NCI-H1092 treated with DMSO at 0.1 percent for 48 hours (cell line): ENCODE data around the gene HOXA6.

Source experiments
- DNase-seq: peaks from one replicate; lab custom pipeline; 2025; lab: John Stamatoyannopoulos, UW

The HOXA6 gene

GRCh38 chr7:27108390-27109127 lies 39.0 kb downstream of the HOXA6 start:
- no peak for DNase-seq

- DNase-seq, result no peak
Observed at GRCh38 chr7:27107391-27108381, 39.9 kb downstream of the HOXA6 start.

DNA sequence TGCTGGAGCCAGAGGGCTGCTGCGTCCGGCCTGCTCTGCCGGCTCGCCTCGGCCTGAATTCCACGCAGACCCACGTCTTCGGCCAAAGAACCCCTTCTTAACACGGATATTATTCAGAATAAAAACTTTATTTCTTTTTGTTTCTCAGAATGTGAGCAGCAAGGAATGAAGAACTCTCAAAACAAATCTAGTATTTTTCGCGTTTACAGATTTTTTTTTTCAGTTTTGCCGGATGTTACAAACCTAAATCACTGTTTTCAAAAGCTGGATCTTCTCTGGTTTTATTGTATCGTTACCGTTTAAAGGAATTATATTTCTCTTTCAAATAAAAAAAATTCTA lies 40.7 kb downstream of the HOXA6 start:
- no peak for DNase-seq

DNA sequence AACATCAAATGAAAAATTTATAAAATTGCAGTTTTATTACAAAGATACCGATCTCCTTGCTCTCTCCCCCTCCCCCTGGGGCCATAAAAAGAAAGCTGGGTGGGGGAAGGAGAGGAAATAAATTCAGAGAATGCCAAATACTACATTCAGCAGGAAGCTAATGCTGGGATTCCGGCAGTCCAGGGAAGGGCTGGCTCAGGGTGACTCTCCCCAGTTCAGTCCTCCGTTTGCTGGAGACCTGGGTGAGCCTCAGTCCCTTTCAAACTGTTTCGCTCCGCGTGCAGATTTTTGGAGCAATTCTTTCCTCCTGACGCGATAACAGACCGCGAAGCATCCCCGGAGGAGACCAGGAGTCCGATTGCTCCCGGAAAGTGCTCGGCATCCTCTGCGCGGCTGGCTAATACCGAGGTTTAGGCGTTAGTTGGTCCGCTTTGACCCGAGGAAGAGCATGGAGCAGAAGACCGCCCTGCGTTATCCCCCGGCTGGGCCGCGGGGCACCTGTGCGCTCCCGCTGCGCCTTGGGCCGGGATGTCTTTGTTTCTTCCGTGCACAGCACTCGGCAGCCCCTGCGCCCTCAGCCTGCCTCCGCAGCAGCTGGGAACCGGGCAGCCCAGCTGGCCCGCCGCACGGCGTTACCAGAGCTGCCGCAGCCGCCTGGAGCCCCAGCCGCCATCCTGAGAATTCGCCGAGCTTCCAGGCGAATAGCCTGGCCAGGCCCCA lies 41.2 kb downstream of the HOXA6 start:
- DNase-seq, result no peak

GRCh38 chr7:27105301-27106031 lies 42.1 kb downstream of the HOXA6 start:
- no peak for DNase-seq

- no peak for DNase-seq
Observed at GRCh38 chr7:27104341-27105058, 43.1 kb downstream of the HOXA6 start.

DNA sequence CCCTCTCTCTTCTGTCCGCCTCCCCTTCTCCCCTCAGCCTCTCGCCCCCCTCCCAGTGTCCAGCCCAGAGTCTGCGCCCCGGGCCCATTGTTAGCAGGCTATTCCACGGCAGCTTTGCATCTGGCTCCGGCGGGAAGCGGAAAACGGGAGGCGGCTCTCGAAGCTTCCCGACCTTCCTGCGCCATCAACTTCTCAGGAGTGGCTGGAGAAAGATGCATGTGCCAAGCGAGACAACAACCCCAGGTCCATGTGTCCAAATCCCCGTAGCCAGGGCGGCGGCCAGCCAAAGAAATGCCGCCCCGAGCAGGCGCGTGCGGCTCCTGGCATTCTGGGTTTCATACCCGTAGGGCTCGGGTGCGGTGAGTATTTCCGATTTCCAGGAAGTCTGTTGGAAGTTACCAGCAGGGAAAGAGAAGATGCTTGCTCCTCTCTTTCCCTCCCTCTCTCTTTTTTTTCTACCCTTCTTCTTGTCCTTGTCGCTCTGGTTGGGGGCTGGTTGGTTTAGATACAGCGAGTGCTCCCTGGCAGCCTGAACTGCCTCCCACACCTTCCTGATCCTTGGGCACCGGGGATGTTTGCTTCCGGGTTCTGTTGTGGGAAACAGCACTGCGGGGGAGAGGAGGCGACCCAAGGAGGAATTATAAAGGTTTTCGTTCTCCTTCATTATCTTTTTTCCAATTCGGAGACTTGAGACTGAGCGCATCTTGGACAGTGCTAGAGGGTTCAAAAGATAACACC lies 43.9 kb downstream of the HOXA6 start:
- DNase-seq, result no peak

DNA sequence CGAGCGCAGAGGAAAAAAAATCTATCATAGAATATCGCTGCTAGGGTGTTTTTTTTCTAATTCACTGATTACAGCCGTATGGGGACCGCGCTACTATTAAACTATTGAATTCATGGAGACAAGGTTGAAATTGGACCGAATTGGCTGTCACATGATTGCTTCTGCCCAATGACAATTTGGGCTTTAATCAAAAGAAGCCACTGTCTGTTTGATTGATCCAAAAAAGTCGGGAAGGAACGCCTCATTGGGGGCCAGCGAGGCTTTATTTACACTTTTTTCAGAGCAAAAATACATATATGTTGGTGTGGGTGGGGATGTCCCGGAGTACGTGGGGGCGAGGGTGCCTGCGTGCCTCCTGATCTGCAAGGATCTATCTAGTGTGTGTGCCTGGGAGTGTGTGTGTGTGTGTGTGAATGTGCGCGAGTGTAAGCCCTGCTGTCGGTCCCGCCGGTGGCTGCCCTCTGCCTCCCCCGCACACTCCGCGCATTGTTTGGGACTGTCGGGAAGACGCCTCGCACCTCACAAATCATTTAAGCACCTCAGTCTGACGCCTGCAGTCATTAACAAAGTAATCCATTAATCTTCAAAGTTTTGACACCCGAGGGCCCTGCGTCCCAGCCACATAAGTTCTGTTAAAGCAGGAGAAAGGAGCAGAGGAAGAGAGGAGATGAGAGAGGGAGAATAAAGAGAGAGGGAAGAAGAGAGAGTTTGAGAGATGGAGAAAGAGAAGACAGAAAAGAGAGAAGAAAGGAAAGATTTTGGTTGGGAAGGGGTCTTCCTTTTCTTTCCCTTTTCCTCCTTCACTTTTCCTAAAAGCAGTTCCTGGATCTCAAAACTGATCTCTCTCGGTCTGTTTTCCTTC lies 44.8 kb downstream of the HOXA6 start, which contains the start of gene HOXA2:
Gene HOXA2 (minus strand): TSS at position 103 of the 862 bp plus-strand sequence. CDS start 183 bp downstream, outside the sequence.
- no peak for DNase-seq

DNA sequence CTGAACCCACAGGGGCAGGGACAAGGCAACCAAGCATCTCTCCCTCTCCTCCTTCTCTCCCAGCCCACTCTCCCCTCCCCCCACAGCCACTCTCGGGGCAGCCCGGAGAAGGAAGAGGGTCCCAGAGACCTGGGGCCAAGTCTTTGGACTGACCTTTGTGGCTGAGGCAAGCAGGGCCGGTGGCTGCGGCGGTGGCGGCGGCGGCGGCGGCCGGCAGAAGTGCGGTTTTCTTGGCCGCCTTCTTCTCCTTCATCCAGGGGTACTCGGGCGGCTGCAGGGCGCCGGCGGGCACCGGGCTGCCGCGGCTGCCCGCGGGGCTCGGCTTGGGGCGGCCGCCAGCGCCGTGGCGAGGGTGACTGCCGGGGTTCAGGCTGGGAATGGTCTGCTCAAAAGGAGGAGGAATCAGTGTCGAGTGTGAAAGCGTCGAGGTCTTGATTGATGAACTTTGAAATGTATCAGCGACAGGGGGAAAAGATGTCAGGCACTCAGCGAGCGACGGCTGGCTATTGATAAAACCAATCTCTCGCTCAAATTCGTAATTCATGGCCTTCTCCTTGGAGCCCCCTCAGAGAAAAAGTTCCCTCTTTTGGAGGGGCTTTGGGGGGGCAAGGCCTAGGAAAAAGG lies 45.5 kb downstream of the HOXA6 start:
- DNase-seq, result no peak

DNA sequence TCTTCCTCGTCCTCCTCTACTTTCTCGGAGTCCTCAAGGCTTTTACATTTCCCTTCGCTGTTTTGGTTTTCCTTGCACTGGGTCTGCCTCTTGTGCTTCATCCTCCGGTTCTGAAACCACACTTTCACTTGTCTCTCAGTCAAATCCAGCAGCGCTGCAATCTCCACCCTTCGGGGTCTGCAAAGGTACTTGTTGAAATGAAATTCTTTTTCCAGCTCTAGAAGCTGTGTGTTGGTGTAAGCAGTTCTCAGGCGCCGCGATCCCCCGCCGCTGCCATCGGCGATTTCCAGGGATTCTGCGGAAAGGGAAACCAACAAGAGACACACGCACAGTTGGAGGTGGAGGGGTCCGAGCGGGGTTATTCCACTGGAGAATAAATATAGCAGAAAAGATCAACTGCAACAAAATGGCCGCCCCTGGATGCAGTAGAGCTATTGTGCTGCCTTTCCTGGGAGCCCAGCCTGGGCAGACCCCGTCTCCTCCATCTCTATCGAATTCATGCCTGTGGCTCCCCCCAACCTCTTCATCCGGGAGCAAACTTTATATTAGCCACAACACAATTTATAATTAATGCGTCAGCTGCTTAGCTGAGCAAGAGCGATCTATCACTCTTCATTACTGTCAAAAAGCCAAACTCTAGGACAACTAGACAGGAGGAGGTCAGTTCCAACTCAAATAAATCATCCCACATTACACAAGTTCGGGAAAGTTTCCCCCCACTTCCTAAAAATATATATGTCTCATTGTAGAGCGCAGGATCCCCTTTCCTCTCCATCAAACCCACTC lies 46.2 kb downstream of the HOXA6 start:
- DNase-seq, result no peak

DNA sequence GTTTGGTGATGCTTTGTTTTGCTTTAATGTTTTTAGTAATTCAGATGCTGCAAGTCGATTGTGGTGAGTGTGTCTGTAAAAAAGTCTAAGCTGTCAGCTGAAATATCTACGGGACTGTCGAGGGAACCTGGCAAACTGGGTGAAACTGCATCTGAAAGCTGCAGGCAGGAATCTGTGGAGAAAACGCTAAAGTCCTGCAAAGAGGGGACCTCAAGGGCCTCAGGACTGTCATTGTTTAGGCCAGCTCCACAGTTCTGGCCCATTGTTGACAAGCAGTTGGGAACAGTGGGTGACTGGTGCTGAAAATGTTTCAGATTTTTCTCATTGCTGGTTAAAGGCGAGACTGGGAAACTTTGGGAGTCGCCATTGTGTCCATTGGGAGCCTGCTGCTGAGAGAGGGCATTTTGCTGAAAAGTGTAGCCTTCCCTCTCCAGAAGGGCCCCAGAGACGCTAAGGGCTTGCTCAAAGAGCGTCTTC lies 46.8 kb downstream of the HOXA6 start:
- no peak for DNase-seq

DNA sequence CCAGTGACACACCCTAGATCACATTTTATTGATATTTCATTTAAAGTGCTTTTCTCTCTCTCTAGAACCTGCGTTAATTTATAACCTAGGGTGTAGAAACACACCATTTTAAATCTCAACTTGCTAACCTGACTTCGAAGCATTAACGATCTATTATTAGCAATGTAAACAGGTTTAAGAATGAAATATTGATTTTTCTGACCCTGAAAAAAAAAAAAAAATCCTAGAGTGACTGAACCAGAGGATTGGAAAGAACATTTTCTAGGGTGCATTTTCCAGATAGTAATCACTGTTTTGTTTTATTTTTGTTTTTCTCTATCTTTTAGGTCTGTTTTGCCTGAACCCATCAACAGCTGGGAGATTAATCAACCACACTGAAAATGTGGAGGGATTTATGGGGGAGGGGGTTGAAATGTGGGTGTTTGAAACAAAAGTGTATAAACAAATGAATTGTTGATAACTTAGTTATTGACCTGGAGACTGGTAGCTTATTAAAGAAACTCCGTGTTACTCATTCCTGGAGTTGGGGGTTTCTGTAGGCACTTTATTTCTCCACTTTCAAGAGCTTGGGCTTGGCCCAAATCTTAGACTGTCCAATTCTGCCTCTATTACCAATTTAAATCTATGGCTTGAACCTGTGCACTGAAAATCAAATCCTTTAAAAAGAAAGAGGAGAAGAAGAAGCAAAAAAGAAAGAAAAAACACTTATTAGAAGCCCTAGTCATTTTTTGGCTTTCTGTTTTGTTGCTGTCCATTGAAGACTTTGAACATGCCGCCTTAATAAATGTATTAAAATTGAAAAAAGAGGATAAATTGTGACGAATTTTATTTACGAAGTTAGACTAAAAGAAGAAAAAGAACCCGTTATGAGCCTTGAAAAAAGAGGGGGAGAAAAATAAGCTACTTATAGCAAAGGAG lies 47.9 kb downstream of the HOXA6 start:
- no peak for DNase-seq

DNA sequence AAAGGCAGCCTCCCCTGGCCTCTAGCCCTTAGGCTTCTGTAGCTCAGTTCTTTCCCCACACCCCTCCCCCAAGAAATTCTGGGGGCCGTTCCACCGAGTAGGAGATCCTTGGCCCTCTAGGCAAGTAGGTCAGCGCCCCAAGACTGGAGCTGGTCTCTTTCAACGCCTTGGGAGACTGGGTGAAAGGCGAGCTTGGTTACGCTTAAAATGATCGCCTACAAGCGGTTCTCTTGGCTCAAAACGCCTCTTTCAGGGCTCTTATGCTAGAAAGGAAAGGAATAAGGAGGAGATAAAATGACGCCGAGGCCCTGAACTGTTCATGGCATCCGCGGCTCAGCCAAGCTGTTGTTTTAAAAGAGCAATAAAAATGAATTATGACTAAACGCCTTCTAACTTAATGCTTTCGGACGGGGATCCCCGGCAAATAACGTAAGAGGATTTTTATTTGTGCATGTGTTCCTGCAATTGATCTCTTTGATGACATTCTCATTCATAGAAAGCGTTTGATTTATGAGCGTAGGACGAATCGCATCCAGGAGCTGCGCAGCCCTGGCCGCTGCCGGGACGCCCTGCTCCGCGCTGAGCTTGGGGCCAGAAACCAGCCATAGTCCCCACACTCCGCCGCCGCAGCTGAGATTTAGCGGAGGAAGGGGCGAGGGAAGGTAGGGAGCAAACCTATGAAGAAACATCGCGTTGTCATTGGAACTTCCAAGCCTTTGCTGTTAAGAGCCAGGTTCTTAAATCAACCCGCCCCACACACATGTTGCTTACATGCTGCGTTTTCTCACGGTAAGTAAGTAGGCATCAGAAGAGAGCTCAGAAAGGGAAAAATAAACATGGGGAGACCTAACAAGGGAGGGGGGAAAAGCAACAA lies 48.8 kb downstream of the HOXA6 start:
- no peak for DNase-seq

GRCh38 chr7:27097686-27098577 lies 49.6 kb downstream of the HOXA6 start:
- DNase-seq, result no peak
